IMR-90 (cell line): ENCODE data around the gene LINGO4. TPM values are rescaled to one million over a fixed set of nuclear protein-coding genes. Genes with fewer than 3 reads are reported as not detected.
"Not testable (repeated sequence)": the region's sequence is repeated elsewhere in the genome, so short reads cannot be mapped to it uniquely, and the experiment has no call there.

Experiments used
- ATAC-seq: fragments of 200-7000 bp; cut with Tn5 transposase; 2 replicates; pipeline ENCODE4 v1.9.1; 2020; ENCODE audit warnings: low read depth, mild to moderate bottlenecking, moderate library complexity
- BruUV-seq: library from RNA; stranded (reverse); fragments of 400-500 nt; replicated peaks from 2 replicates; lab custom pipeline; 2021; lab: Mats Ljungman, UMichigan
- CTCF ChIA-PET: fragments of 300-600 bp; formaldehyde crosslinking; extraction: SDS; loops from one replicate; lab custom pipeline; 2021; ENCODE audit warnings: antibody characterized with exemption; lab: Yijun Ruan, JAX
- POLR2A ChIA-PET: fragments of 300-600 bp; sonication (Branson Sonifier 250); formaldehyde crosslinking; loops from one replicate; lab custom pipeline; 2022; ENCODE audit warnings: antibody characterized with exemption; ENCODE audit not compliant: unreplicated experiment; lab: Charles Lee
- DNase-seq: peaks from one replicate; pipeline ENCODE4 v3.0.0; 2013
- H2AFZ ChIP-seq: replicated peaks from 2 replicates; pipeline ENCODE3; 2013; ENCODE audit warnings: low read length, mild to moderate bottlenecking; ENCODE audit not compliant: poor library complexity
- H2AK5ac ChIP-seq: 2 replicates; pipeline ENCODE4 v1.6.1; 2013; ENCODE audit warnings: low read depth, low read length, inconsistent platforms
- H2AK9ac ChIP-seq: replicated peaks from 2 replicates; pipeline ENCODE3; 2013; ENCODE audit warnings: mild to moderate bottlenecking, low read depth, low read length, moderate library complexity; ENCODE audit not compliant: poor library complexity
- H2BK120ac ChIP-seq: 2 replicates; pipeline ENCODE4 v1.6.1; 2013; ENCODE audit warnings: low read depth, low read length, inconsistent platforms
- H2BK15ac ChIP-seq: 3 replicates; pipeline ENCODE4 v1.6.1; 2013; ENCODE audit warnings: low read depth, low read length, inconsistent platforms
- H2BK20ac ChIP-seq: 2 replicates; pipeline ENCODE4 v1.6.1; 2013; ENCODE audit warnings: low read depth, mild to moderate bottlenecking, inconsistent platforms, low read length, moderate library complexity
- H2BK5ac ChIP-seq: 2 replicates; pipeline ENCODE4 v1.6.1; 2013; ENCODE audit warnings: mild to moderate bottlenecking, low read depth, low read length, inconsistent platforms; ENCODE audit not compliant: poor library complexity, severe bottlenecking
- H3K14ac ChIP-seq: replicated peaks from 2 replicates; pipeline ENCODE4 v1.6.1; 2013; ENCODE audit warnings: low read depth, low read length, inconsistent platforms
- H3K18ac ChIP-seq: 2 replicates; pipeline ENCODE4 v1.6.1; 2013; ENCODE audit warnings: low read depth, low read length, control low read depth
- H3K23ac ChIP-seq: 2 replicates; pipeline ENCODE4 v1.6.1; 2013; ENCODE audit warnings: low read depth, low read length, inconsistent platforms
- H3K27ac ChIP-seq: 2 replicates; pipeline ENCODE4 v1.5.1; 2013; ENCODE audit warnings: mild to moderate bottlenecking, control low read depth, low read length; ENCODE audit not compliant: insufficient read depth
- H3K27me3 ChIP-seq: 2 replicates; pipeline ENCODE4 v1.6.1; 2013; ENCODE audit warnings: low read length; ENCODE audit not compliant: control insufficient read depth, insufficient read depth
- H3K36me3 ChIP-seq: 2 replicates; pipeline ENCODE4 v1.6.1; 2013; ENCODE audit warnings: low read length, mixed read lengths; ENCODE audit not compliant: control insufficient read depth, insufficient read depth
- H3K4ac ChIP-seq: 2 replicates; pipeline ENCODE4 v1.6.1; 2013; ENCODE audit warnings: low read depth, low read length, inconsistent platforms
- H3K4me1 ChIP-seq: 2 replicates; pipeline ENCODE4 v1.6.1; 2013; ENCODE audit warnings: low read length, mixed read lengths; ENCODE audit not compliant: control insufficient read depth, insufficient read depth
- H3K4me2 ChIP-seq: 2 replicates; pipeline ENCODE4 v1.6.1; 2013; ENCODE audit warnings: low read depth, mild to moderate bottlenecking, control low read depth, low read length, moderate library complexity
- H3K4me3 ChIP-seq: 2 replicates; pipeline ENCODE4 v1.5.1; 2013; ENCODE audit warnings: low read depth, mild to moderate bottlenecking, control low read depth, low read length, moderate library complexity; ENCODE audit not compliant: insufficient read depth
- H3K56ac ChIP-seq: 2 replicates; pipeline ENCODE4 v1.6.1; 2013; ENCODE audit warnings: low read length, inconsistent platforms; ENCODE audit not compliant: insufficient read depth; ENCODE audit errors: extremely low read depth
- H3K79me1 ChIP-seq, 2 experiments: 2 replicates each; pipeline ENCODE4 v1.6.1; 2013; ENCODE audit warnings: low read length in 2 of 2, inconsistent platforms in 1 of 2, low read depth in 1 of 2
- H3K9ac ChIP-seq: 2 replicates; pipeline ENCODE4 v1.6.1; 2013; ENCODE audit warnings: low read depth, low read length, control low read depth
- H3K9me1 ChIP-seq: 2 replicates; pipeline ENCODE4 v1.6.1; 2013; ENCODE audit warnings: low read length, inconsistent platforms; ENCODE audit not compliant: insufficient read depth
- H3K9me3 ChIP-seq: 2 replicates; pipeline ENCODE4 v1.6.1; 2013; ENCODE audit warnings: low read length; ENCODE audit not compliant: control insufficient read depth, insufficient read depth
- H4K20me1 ChIP-seq: 2 replicates; pipeline ENCODE4 v1.6.1; 2013; ENCODE audit warnings: low read length, inconsistent platforms; ENCODE audit not compliant: insufficient read depth
- H4K5ac ChIP-seq: 2 replicates; pipeline ENCODE4 v1.6.1; 2013; ENCODE audit warnings: mild to moderate bottlenecking, low read depth, low read length, control low read depth
- H4K8ac ChIP-seq, 2 experiments: 2 replicates each; pipeline ENCODE4 v1.6.1; 2013; ENCODE audit warnings: low read depth in 2 of 2, low read length in 2 of 2, control low read depth in 1 of 2, inconsistent platforms in 1 of 2
- H4K91ac ChIP-seq: 2 replicates; pipeline ENCODE4 v1.6.1; 2013; ENCODE audit warnings: low read depth, low read length, inconsistent platforms; ENCODE audit not compliant: insufficient read depth
- BHLHE40 ChIP-seq: fragments of 150-350 bp; IDR thresholded peaks from 2 replicates; pipeline ENCODE4 v1.6.1; 2016; ENCODE audit warnings: mild to moderate bottlenecking, low read depth, low read length
- CEBPB ChIP-seq: IDR thresholded peaks from 2 replicates; pipeline ENCODE4 v1.6.1; 2012; ENCODE audit warnings: low read depth, low read length, improper control_type of control experiment
- CHD1 ChIP-seq: IDR thresholded peaks from 2 replicates; pipeline ENCODE4 v1.6.1; 2012; ENCODE audit warnings: low read depth, low read length, improper control_type of control experiment
- ELK1 ChIP-seq: fragments of 150-350 bp; IDR thresholded peaks from 2 replicates; pipeline ENCODE4 v1.6.1; 2016; ENCODE audit warnings: low read depth, mild to moderate bottlenecking, low read length, moderate library complexity, borderline replicate concordance
- POLR2A ChIP-seq: IDR thresholded peaks from 2 replicates; pipeline ENCODE4 v1.6.1; 2012; ENCODE audit warnings: mild to moderate bottlenecking, low read depth, low read length
- RAD21 ChIP-seq: IDR thresholded peaks from 2 replicates; pipeline ENCODE4 v1.6.1; 2012; ENCODE audit warnings: low read length, improper control_type of control experiment
- WGBS, 2 experiments: methylation state at CpG; one replicate each; pipeline versions ENCODE4 v1.1.5 to v1.1.7; 2013; ENCODE audit warnings: missing lambda C conversion rate in 2 of 2; ENCODE audit not compliant: insufficient read length in 1 of 2; ENCODE audit errors: extremely low coverage in 2 of 2; 5-methylcytosine and 5-hydroxymethylcytosine counted together
- dilution Hi-C: fragments of 300-500 bp; cut with HindIII; formaldehyde crosslinking; loops from one replicate; pipeline ENCODE4 v1.14.3; 2018; ENCODE audit warnings: low sequenced_read_pairs; ENCODE audit not compliant: unreplicated experiment
- in situ Hi-C: fragments of 300-500 bp; cut with MboI; formaldehyde crosslinking; loops from 3 replicates; pipeline ENCODE4 v1.14.3; 2019; ENCODE audit warnings: low sequenced_read_pairs, inconsistent platforms, mixed read lengths
- intact Hi-C: fragments of 100-400 bp; cut with micrococcal nuclease; formaldehyde crosslinking; loops from 2 replicates; pipeline ENCODE4 v1.10.0; 2022
- polyA plus RNA-seq, 3 experiments: library from polyadenylated mRNA; depleted of rRNA; stranded (reverse); fragments of >200 nt; gene quantifications; 2 replicates each; pipeline ENCODE4 v1.2.3, GENCODE V29; 2012; ENCODE audit warnings: low replicate concordance in 1 of 3
- total RNA-seq: library from RNA; depleted of rRNA; stranded (reverse); fragments of >200 nt; gene quantifications from 2 replicates; pipeline ENCODE4 v1.2.3, GENCODE V29; 2012

The LINGO4 gene
- total and polyA plus RNA-seq, 2 of the 4 experiments (the other 2 are of a cell fraction): not detected

- Histone ChIP-seq H3K9ac (no peak overlapping the region), H3K9me3 (no peaks in the 10 kb centered on the region), H2AK5ac (no peak overlapping the region), H4K5ac (no peak overlapping the region), H3K18ac (no peak overlapping the region), H2AFZ (no peak overlapping the region), H3K79me1 (no peaks in the 10 kb centered on the region), H3K9me1 (no peaks in the 10 kb centered on the region; the same call in 1 of the 2 replicates), H2BK5ac (no peak overlapping the region), H3K23ac (no peak overlapping the region), H2BK20ac (no peak overlapping the region), H2BK120ac (no peak overlapping the region), H3K27ac (no peak overlapping the region), H2BK15ac (no peak overlapping the region), H2AK9ac (no peak overlapping the region), H3K4ac (no peak overlapping the region), H3K36me3 (no peaks in the 10 kb centered on the region), H4K8ac (no peak overlapping the region), H4K91ac (no peak overlapping the region), H3K56ac (no peak overlapping the region), H3K4me3 (no peak overlapping the region), H3K27me3 (peaks cover 3% of the 10 kb centered on the region), H3K4me1 (no peaks in the 10 kb centered on the region), H4K20me1 (no peaks in the 10 kb centered on the region), H3K4me2 (no peak overlapping the region), H3K14ac (no peak overlapping the region)
- DNase-seq: peak; percentile 72
- no CpG with 5 or more reads among the region's 5 CpGs for WGBS, 2 experiments
- no peak for TF ChIP-seq POLR2A
- TF ChIP-seq ELK1: no peak
- no peak for TF ChIP-seq CHD1
- no peak for TF ChIP-seq RAD21
- TF ChIP-seq BHLHE40: no peak
- TF ChIP-seq CEBPB: no peak
- intact Hi-C loops (no loop called here), dilution Hi-C loops (no loop called here), in situ Hi-C loops (no loop called here)
- BruUV-seq: no TSS peak
- ChIA-PET POLR2A (no interaction called here), CTCF (no interaction called here)
- no peak for ATAC-seq
These were observed 31.5 kb downstream of the LINGO4 start for GRCh38 chr1:151773702-151774101.

GRCh38 chr1:151769270-151769669, 35.9 kb downstream of the LINGO4 start:
- H4K91ac ChIP-seq, H3K36me3 ChIP-seq, H2BK20ac ChIP-seq, H2BK15ac ChIP-seq, H4K20me1 ChIP-seq, BruUV-seq, H3K18ac ChIP-seq, POLR2A ChIA-PET, H3K9me1 ChIP-seq, H2BK120ac ChIP-seq, H3K23ac ChIP-seq, H3K4me2 ChIP-seq, DNase-seq, in situ Hi-C loops, H3K4me1 ChIP-seq, H3K27ac ChIP-seq, H4K8ac ChIP-seq, H2AK5ac ChIP-seq, H2BK5ac ChIP-seq, CTCF ChIA-PET, ATAC-seq, H3K14ac ChIP-seq, dilution Hi-C loops, H2AK9ac ChIP-seq, H3K9me3 ChIP-seq, intact Hi-C loops, H4K5ac ChIP-seq, H2AFZ ChIP-seq, H3K56ac ChIP-seq, H3K79me1 ChIP-seq, H3K4ac ChIP-seq, H3K4me3 ChIP-seq, H3K27me3 ChIP-seq, H3K9ac ChIP-seq: not testable (repeated sequence)
- WGBS, 2 experiments: no CpG with 5 or more reads among the region's 34 CpGs
